Hematopoietic multipotent progenitor cell treated with erythropoietin and hydrocortisone succinate and interleukin-3 and kit ligand, for 4 days (in vitro differentiated cells): ENCODE measurements around the gene ZMAT3.
"Not testable (repeated sequence)": the region's sequence is repeated elsewhere in the genome, so short reads cannot be mapped to it uniquely, and the experiment has no call there.

Experiments used
- DNase-seq: peaks from one replicate; pipeline ENCODE4 v3.0.0-alpha.2; 2015

ZMAT3 gene, protein sequence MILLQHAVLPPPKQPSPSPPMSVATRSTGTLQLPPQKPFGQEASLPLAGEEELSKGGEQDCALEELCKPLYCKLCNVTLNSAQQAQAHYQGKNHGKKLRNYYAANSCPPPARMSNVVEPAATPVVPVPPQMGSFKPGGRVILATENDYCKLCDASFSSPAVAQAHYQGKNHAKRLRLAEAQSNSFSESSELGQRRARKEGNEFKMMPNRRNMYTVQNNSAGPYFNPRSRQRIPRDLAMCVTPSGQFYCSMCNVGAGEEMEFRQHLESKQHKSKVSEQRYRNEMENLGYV

DNA sequence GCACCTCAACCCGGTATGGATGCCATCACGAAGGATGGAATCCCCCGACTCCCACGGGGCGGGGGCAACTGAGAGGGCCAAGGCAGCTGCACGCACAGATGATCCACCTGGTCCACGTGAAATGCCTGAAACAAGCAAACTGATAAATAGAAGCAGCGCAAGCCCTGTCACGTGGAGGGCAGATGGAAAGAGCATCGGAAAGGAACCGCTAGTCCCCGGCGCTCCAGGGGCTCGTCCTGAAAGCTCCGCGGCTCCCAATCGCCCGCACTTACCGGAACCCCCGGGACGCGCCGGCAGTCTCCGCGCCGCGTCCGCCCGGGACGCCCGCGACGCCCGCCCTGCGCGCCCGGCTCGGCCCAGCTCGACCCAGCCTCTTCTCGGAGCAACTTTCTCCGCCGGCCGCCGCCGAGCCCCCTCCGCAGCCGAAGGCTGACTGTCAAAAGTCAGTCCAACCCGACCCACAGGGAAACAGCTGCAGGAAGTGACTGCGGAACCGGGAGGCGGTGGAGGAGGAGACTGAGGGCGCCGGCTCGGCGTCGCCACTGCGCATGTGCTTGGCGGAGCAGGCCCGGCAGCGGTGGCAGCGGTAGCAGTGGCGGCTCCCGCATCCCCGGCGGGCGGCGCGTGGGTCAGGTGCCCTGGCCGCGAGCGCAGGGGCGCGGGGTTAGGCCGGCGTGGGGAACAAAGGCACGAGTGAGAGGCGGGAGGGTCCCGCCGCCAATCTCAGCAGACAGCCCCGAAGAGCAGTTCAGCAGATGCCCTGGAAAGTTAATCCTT is at the start of gene ZMAT3:
Gene ZMAT3 (minus strand): TSS at position 487 of the 777 bp plus-strand sequence. CDS start 4,057 bp downstream, outside the sequence.
- peak; percentile 89 for DNase-seq

DNA sequence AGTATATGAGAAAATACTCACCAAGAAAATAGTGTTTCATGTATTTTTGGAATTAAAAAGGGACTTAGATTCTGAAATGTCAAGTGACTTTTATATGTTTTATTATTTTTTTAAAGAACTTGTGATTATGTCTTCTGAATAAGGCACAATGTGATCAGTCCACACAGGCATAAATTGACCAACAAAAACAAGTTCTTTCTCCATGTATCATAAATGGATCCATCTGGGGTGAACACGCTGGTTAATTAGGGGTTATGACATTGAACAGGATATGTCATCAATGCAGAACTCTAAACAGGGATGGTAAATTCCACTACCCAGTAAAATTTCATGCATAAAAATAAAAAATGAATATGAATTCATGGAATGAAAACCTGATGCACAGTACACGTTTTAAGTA is 45.2 kb upstream of the ZMAT3 start:
- DNase-seq: no peak

DNA sequence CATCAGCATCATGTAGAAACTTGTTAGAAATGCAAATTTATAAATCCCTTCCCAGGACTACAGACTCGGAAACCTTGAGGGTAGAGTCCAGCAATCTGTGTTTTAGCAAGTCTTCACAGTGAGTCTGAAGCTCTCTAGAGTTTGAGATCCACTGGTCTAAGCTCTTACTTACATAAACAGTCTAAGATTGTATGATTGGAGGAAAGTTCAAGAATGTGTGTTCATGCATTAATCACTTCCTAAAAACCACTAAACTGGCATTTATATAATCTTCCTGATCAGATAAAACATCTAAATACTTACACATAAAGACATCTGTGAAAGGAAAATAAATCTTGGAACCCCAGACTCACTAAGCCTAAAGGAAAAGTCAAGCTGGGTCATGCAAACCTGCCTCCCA is 43.8 kb upstream of the ZMAT3 start:
- not testable (repeated sequence) for DNase-seq

DNA sequence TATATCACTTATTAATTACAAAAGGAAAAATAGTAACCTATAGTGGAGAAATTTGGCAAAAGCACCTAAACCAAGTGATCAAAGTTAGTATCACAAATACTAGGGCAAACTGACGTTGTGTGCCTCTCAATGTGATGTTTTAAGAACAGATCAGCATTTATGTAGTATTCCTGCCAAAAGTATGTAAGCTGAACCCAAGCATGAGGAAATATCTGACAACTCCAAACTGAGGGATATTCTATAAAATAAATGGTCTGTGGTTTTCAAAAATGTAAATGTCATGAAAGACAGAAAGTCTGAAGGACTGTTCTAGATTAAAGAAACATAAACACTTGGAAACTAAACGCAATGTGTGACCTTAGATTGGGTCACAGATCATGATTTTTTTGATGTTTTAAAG is 42.3 kb upstream of the ZMAT3 start:
- no peak for DNase-seq

DNA sequence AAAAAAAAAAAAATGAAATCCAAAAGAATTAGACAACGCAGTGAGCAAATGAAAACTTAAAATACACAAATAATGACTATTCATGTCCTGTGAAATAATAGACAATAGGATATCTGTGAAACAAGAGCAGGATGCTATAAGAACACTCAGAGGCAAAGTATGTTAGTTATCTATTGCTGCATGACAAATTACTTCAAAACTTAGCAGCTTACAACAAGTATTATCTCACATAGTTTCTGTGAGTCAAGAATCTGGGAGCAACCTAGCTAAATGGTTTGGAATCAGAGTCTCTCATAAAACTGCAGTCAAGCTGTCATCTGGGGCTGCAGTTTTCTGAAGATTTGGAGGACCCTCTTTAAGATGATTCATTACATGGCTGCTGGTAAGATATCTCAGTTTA is 36.5 kb upstream of the ZMAT3 start:
- no peak for DNase-seq

DNA sequence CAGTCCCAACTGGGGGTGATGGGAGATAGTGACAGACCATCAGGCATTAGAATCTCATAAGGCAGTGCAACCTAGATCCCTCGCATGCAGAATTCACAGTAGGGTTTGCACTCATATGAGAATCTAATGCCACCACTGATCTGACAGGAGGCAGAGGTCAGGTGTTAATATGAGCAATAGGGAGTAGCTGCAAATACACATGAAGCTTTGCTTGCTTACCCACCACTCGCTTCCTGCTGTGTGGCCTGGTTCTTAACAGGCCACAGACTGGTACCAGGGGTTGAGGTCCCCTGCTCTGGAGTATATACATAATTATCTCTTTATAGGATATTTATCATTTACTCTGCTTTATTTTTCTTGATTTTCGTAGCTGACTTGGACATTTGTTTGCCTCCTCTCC is 36.0 kb upstream of the ZMAT3 start:
- DNase-seq: no peak

DNA sequence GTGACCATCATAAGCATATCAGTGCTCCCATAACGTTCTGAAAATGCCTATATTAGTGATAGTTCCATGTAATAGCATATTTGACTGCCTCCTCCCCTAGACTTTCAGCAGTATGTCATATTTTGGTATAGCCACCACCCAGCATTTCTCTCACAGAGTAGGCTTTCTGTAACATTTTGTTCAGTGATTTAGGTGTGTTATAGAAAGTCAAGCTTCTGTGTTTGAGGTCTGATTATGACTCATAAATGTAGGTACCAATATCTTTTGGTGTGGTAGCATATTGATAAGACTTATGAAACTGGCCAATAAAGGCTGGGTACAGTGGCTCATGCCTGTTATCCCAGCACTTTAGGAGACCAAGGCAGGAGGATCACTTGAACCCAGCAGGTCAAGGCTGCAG is 34.3 kb upstream of the ZMAT3 start:
- no peak for DNase-seq

DNA sequence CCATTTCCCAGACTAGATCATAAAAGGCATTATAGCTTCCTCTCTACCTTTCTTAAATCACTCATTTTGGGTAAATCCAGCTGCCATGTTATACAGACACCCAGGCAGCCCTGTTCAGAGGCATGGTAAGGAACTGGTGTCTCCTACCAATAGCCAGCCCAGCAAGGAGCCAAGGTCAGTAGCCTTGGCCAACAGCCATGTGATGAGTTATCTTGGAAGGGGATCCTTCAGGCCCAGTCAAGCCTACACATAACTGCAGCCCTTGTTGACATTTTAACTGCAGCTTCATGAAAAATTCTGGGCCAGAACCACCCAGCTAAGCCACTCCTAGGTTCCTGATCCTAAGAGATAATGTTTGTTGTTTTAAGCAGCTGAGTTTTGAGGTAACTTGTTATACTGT is 29.0 kb upstream of the ZMAT3 start:
- DNase-seq: peak; percentile 12

DNA sequence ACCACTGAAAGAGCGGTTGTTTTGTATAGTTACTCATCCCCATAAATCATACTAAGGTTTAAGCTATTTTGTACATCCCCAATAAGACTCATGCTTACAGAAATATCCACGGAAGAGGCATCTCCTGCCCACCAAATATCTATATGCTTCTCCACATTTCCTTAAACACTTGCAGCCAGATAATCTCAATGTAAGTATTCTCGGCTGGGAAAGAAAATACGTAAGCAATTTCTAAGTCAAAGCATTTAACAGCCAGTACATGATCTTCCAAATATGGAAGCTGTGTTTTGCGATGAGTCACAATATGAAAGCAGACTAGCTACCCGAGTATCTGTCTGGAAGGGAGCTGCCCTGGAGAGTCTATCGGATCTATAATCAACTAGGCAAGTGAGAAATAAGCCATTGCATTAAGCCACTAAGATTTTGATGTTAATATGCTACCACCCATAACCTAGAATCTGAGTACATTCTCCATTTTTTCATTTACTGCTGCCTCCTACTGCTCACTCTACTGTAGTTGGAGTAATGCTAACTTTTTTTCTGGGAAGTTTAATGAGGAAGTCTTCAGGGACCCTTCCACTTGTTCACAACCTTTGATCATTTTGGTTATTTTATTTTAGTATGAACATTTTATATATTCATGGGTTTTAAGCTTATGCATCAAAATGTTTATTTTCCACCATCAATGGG is 26.9 kb upstream of the ZMAT3 start:
- DNase-seq: no peak

DNA sequence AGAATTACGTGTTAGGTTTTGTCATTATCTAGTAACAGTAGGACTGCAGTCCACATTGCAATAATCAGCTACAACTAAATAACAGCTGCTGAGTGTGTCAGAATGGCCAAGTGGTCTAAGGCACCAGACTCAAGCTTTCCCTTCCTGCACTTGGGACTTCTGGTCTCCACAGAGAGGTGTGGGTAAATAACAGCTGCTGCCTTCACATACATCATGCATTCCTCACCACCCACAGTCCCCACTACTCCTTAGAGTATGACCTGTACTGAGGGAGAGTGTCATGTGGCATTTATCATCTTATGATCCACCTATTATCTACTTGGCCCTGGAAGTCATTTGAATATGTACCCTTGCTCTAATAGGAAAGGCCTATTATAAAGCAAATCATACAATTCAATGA is 22.2 kb upstream of the ZMAT3 start:
- no peak for DNase-seq

DNA sequence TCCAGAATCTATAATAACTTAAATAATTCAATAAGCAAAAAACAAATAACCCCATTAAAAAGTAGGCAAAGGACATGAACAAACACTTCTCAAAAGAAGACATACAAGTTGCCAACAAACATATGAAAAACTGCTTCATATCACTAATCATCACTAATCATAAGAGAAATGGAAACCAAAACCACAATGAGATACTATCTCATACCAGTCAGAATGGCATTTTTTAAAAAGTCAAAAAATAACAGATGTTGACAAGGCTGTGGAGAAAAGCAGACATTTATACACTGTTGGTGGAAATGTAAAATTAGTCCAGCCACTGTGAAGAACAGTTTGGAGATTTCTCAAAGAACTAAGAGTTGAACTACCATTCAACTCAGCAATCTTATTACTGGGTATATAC is 19.5 kb upstream of the ZMAT3 start:
- DNase-seq: peak; percentile 36

DNA sequence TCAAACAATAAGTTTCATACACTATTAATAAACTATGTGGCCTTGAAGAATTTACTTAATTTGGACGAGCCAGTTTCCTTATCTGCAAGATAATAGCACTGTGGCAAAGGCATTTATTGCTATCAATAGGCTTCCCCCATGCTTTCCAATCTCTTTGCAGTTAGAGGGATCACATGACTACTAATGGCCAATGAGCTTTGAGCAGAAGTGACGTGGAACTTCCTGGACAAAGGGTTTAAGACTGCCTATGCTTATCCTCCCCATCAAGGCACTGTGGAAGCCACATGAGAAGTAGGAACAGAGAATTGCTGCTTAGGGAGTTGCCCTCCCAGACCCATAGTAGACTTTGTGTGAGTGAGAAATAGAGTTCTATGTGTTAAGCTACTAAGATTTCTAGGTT is 16.7 kb upstream of the ZMAT3 start:
- DNase-seq: peak; percentile 44

DNA sequence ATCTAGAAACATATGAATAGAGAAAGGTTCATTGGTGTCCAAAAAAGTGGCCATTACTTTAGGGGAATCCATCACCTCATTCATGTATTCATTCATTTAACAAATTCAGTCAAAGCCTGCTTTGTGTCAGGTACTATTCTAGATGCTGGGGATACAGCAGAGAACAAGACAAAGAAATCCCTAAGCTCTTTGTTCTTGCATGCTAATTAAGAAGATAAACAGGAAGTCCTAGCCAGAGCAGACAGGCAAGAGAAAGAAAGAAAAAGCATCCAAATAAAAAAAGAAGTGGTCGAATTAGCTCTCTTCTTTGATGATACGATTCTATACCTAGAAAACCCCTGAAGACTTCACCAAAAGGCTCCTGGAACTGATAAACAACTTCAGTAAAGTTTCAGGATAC is 12.4 kb upstream of the ZMAT3 start:
- no peak for DNase-seq

DNA sequence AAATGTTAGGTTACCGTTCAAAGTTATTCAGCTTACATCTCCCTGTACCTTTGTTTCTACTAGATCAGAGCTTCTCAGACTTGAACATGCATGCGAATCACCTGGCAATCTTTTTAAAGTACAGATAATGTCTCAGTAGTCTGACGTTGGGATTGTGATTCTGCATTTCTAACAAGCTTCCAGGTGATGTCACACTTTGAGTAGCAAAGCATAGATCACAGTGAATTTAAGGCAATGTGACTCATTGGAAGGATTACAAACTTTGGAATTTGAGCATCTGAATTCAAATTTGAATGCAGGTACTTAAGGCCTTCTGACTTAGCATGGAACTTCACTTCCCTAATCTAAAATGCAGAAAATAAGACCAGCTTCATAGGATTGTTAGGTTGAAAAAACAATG is 10.8 kb upstream of the ZMAT3 start:
- no peak for DNase-seq

DNA sequence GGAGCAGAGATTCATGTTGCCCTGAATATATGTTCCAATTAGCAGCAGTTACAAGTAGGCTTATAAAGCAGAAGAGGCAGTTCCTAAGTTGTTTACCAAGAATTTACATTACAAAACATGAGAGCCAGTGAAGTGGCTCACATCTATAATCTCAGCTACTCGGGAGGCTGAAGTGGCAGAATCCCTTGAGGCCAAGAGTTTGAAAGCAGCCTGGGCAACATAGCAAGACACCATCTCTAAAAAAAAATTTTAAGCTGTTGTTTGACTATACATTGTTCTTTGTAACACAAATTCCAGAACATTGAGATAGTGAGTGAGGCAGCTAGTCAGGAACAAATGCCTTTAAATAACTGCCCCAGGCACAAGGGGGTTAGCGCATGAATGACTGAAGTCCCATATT is 10.3 kb upstream of the ZMAT3 start:
- DNase-seq: no peak

DNA sequence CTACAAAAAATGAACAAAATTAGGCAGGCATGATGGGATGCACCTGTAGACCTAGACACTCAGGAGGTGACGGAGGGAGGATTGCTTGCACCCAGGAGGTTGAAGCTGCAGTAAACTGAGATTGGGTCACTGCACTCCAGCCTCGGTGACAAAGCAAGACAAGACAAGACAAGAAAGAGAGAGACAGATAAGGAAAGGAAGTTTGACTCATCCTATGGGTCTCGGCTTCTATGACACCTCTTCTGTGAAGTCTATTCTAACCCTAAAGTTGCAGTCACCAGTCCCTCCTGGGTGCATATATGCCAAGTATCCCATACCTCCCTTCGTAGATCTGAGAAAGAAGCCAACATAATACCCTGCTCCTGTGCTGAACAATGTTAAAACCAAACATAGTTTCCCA is 7.9 kb upstream of the ZMAT3 start:
- DNase-seq: no peak

DNA sequence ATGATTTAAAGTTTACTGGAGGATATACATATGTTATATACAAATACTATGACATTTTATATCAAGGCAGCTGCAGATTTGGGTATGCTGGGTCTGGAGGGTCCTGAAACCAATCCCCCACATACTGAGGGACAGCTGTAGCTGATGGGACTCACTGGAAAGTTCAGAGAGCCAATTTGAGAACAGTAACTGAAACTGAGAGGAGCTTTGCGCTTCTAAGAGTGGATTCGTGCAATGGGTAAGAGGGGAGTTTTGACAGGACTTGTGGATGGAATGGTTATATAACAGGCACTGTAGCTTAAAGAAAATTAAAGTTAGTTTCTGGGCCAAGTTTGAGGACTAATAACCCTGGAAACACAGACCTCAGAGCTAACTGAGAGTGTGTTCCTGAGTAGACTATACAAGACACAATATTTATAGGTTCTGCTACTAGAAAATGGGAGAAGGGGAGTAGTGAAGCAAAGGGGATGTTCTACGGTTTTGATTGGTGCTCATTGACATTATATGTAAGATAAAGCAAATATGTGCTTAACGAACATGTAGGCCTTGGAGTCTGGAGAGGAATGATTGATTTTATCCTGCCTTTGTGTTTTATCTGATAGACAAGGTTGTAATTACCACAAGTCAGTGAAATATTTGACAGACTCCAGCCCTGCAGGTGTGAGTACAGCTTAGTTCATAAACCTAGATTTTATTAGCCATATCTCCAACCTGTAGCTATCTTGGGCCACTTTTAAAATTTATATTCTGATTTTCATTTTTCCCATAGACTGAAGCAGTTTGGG is 4.8 kb upstream of the ZMAT3 start:
- DNase-seq: no peak

DNA sequence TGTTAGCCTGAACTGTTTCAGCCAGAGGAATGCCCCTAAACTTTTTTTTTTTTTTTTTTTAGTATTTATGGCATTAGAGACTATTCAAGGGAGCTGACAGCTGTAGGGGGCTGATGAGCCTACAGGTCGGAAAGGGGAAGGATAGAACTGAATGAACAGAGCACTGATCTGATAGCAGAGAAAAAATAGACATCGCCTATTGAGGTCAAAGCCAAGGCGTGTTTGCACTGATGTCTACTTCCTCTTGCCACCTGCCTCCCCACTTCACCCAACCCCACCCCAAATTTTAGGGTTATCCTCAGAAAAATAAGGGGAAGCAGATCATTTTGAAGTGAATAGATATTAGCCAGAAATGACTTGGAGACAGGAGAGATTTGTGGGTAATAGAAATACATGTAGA is 3.0 kb upstream of the ZMAT3 start:
- peak; percentile 73 for DNase-seq

DNA sequence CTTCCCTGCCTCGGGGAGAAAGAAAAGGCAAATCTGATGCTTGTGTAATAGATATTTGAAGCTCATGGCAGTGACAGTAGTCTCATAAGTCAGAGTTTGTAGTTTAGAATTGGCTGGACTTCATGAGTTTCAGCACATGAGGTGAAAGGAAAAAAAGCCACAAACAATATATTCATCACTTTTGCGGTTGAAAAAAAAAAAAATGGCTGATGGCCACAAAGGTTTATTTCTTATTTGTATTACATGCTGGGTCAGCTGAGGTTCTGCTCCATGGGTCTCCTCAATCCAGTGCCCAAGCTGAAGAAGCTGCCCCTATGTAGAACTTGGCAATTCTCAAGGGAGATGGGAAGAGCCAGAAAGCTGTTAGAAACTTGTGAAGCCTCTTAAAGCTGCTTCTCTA is 2.2 kb upstream of the ZMAT3 start:
- DNase-seq: no peak

DNA sequence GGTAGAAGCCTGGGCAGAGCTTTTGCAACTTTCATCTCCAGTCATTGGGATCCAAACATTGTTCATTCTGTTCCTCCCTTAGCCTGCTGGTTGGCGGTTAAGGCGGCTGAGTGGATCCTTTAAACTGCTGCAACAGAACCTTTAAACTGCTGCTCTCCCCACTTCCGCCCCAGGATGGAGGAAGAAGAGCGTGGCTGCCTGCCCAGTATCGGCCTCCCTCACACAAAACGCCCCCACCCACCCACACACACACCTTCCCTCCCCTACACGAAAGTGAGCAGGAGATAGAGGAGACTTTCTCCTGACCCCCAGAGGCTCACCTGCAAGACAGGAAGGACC is 460 bp upstream of the ZMAT3 start:
- peak; percentile 72 for DNase-seq

DNA sequence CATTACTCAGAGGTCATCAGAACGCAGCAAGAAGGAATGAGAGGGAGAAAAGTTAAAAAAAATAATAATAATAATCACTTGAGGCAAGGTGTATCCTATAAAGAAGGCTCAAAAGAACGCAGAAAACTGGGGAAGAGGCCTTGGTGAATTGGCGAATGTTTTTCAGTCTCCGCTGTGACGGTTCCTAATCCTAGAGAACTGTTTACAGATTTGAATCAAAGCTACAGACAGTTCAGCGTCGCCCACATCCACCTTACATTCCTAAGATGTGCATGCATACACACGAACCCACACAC is 634 bp downstream of the ZMAT3 start:
- DNase-seq: no peak

DNA sequence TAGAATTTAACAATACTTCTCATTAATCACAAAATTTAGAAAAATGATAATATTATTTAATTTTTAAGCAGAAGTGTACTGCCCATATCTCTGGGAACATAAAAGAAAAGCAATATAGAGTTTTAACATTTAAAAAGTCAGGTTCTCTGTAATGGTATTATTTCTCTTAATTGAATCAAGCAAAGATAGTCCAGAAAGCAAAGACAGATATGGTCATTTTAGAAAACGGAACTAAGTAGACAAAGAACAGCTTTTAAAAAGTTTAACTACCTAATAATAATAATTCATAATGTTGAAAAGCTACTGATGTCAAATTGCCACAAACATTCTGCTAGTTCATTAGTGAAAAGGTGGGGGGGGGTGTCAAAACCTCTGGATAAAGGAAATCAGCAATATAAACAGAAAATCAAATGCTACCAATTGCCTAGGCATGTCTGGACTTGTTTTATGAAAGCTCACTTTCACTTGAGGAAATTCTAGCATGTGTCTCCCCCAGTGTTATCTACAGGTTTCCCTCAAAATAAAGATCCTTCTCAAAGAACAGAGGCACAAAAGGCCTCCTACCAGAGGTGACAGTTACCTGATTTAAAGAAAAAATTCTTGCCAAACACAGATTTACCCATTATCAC is 1.7 kb downstream of the ZMAT3 start:
- DNase-seq: no peak
